SK-N-SH treated with all-trans-retinoic acid at 6 μM for 48 hours (cell line): ENCODE measurements around the gene NUP133.

ENCODE experiments used
- ATAC-seq: fragments of 200-7000 bp; cut with Tn5 transposase; 3 replicates; pipeline ENCODE4 v1.9.1; 2020; ENCODE audit warnings: mild to moderate bottlenecking, moderate library complexity
- ARNTL ChIP-seq: fragments of 450-650 bp; formaldehyde crosslinking; IDR thresholded peaks from 2 replicates; pipeline ENCODE4 v1.5.0; 2020; ENCODE audit warnings: low read depth, mild to moderate bottlenecking, moderate library complexity, borderline replicate concordance
- BACH2 ChIP-seq: fragments of 250-450 bp; sonication (Bioruptor Pico); IDR thresholded peaks from 2 replicates; pipeline ENCODE4 v1.9.0; 2021; ENCODE audit warnings: mild to moderate bottlenecking, borderline replicate concordance
- CSDC2 ChIP-seq: fragments of 250-450 bp; sonication (Bioruptor Pico); IDR thresholded peaks from 2 replicates; pipeline ENCODE4 v1.5.0; 2020; ENCODE audit warnings: mild to moderate bottlenecking, moderate library complexity
- CSRNP3 ChIP-seq: fragments of 250-450 bp; sonication (Bioruptor Pico); IDR thresholded peaks from 2 replicates; pipeline ENCODE4 v1.5.1; 2021; ENCODE audit warnings: mild to moderate bottlenecking, moderate library complexity
- ESRRG ChIP-seq: fragments of 250-450 bp; sonication (Bioruptor Pico); IDR thresholded peaks from 2 replicates; pipeline ENCODE4 v1.6.1; 2021; ENCODE audit warnings: mild to moderate bottlenecking
- GLIS3 ChIP-seq: fragments of 250-450 bp; sonication (Bioruptor Pico); IDR thresholded peaks from 2 replicates; pipeline ENCODE4 v1.5.0; 2020; ENCODE audit warnings: mild to moderate bottlenecking, moderate library complexity
- ISL1 ChIP-seq: fragments of 250-450 bp; sonication (Bioruptor Pico); IDR thresholded peaks from 2 replicates; pipeline ENCODE4 v2.1.2; 2022; ENCODE audit warnings: mild to moderate bottlenecking, moderate library complexity
- OSR1 ChIP-seq: fragments of 250-450 bp; sonication (Bioruptor Pico); IDR thresholded peaks from 2 replicates; pipeline ENCODE4 v1.8.0; 2022; ENCODE audit warnings: moderate library complexity, mild to moderate bottlenecking, inconsistent platforms
- PPARA ChIP-seq: fragments of 250-450 bp; sonication (Bioruptor Pico); IDR thresholded peaks from 2 replicates; pipeline ENCODE4 v1.5.0; 2020; ENCODE audit warnings: mild to moderate bottlenecking, borderline replicate concordance
- RARB ChIP-seq: fragments of 250-450 bp; sonication (Bioruptor Pico); IDR thresholded peaks from 2 replicates; pipeline ENCODE4 v1.8.0; 2021; ENCODE audit warnings: mild to moderate bottlenecking, moderate library complexity
- SNAI2 ChIP-seq: fragments of 250-450 bp; sonication (Bioruptor Pico); IDR thresholded peaks from 2 replicates; pipeline ENCODE4 v1.5.0; 2020; ENCODE audit warnings: mild to moderate bottlenecking, moderate library complexity
- TCF4 ChIP-seq: fragments of 250-450 bp; sonication (Bioruptor Pico); IDR thresholded peaks from 2 replicates; pipeline ENCODE4 v1.8.0; 2021; ENCODE audit warnings: mild to moderate bottlenecking, moderate library complexity, borderline replicate concordance
- TOX ChIP-seq: fragments of 250-450 bp; sonication (Bioruptor Pico); IDR thresholded peaks from 2 replicates; pipeline ENCODE4 v1.8.0; 2021; ENCODE audit warnings: mild to moderate bottlenecking, moderate library complexity, borderline replicate concordance
- ZC3H10 ChIP-seq: fragments of 250-450 bp; sonication (Bioruptor Pico); IDR thresholded peaks from 2 replicates; pipeline ENCODE4 v1.5.1; 2021; ENCODE audit warnings: mild to moderate bottlenecking, moderate library complexity
- ZFP3 ChIP-seq: fragments of 250-450 bp; sonication (Bioruptor Pico); IDR thresholded peaks from 2 replicates; pipeline ENCODE4 v1.5.0; 2020; ENCODE audit warnings: mild to moderate bottlenecking, moderate library complexity
- ZFP30 ChIP-seq: fragments of 450-650 bp; formaldehyde crosslinking; IDR thresholded peaks from 2 replicates; pipeline ENCODE4 v1.5.0; 2022; ENCODE audit warnings: mild to moderate bottlenecking, moderate library complexity
- ZNF565 ChIP-seq: fragments of 450-650 bp; formaldehyde crosslinking; conservative IDR thresholded peaks from 2 replicates; pipeline ENCODE4 v1.5.0; 2020; ENCODE audit warnings: low read depth, mild to moderate bottlenecking, moderate library complexity
- ZNF70 ChIP-seq: fragments of 450-650 bp; formaldehyde crosslinking; IDR thresholded peaks from 2 replicates; pipeline ENCODE4 v1.5.0; 2020; ENCODE audit warnings: mild to moderate bottlenecking, moderate library complexity
- ZNF8 ChIP-seq: fragments of 450-650 bp; formaldehyde crosslinking; IDR thresholded peaks from 2 replicates; pipeline ENCODE4 v1.5.0; 2020; ENCODE audit warnings: mild to moderate bottlenecking, moderate library complexity
- TF ChIP-seq, protein P1 (sequence below): fragments of 250-450 bp; sonication (Bioruptor Pico); IDR thresholded peaks from 2 replicates; pipeline ENCODE4 v1.5.1; 2020; ENCODE audit warnings: low read depth, mild to moderate bottlenecking, moderate library complexity
- TF ChIP-seq, protein P2 (sequence below): fragments of 250-450 bp; sonication (Bioruptor Pico); IDR thresholded peaks from 2 replicates; pipeline ENCODE4 v1.5.0; 2020; ENCODE audit warnings: mild to moderate bottlenecking, moderate library complexity
- TF ChIP-seq, protein P3 (sequence below): fragments of 250-450 bp; sonication (Bioruptor Pico); IDR thresholded peaks from 2 replicates; pipeline ENCODE4 v1.8.0; 2020; ENCODE audit warnings: mild to moderate bottlenecking, moderate library complexity, borderline replicate concordance

The NUP133 gene

DNA sequence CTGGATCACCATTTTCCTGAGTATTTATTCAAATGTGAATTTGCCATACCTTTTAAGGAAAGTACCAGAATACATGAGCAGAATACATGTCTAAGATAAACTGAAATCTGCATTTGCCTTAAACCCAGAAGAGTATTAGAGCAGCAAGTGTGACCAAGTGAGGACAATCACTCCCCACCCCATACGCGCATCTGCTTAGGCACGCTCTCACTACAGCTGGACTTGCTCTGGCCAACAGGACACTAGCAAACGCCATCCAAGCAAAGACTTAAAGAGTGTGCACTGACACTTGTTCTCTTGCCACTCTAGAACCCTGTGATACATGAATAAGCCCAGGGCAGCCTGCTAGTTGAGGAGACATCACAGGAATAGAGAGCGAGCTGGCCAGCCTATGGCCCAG, 25.6 kb downstream of the NUP133 start:
- ATAC-seq = peak; percentile 10; the same call in 2 of the 3 replicates
- TF ChIP-seq GLIS3 (CRISPR knock-in tag) (no peak), ZNF565 (no peak), CSRNP3 (no peak), ZNF70 (no peak), ZC3H10 (no peak), SNAI2 (no peak), TCF4 (CRISPR knock-in tag) (no peak), CSDC2 (no peak), PPARA (no peak), TOX (CRISPR knock-in tag) (no peak), ISL1 (CRISPR knock-in tag) (no peak), BACH2 (CRISPR knock-in tag) (no peak), ZNF8 (CRISPR knock-in tag) (no peak), ZFP3 (CRISPR knock-in tag) (no peak), OSR1 (CRISPR knock-in tag) (no peak)
- TF ChIP-seq, all 23 proteins: peak for 0

DNA sequence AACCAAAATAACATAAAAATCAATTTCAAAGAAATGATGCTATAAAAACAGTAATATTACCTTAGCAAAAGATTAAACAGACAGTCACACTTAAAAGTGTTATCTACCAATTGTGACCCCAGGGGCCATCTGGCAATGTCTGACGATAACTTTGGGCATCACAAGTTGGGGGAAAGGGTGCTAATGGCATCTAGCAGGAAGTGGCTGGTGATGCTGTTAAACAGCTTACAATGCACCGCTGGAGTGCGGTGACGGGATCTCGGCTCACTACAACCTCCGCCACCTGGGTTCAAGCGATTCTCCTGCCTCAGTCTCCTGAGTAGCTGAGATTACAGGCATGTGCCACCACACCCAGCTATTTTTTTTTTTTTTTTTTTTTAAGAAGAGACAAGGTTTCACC, 27.6 kb downstream of the NUP133 start:
- no peak for TF ChIP-seq RARB (CRISPR knock-in tag)
- TF ChIP-seq BACH2 (CRISPR knock-in tag) = no peak
- no peak for TF ChIP-seq ZFP30
- TF ChIP-seq SNAI2 = no peak
- ATAC-seq = no peak

DNA sequence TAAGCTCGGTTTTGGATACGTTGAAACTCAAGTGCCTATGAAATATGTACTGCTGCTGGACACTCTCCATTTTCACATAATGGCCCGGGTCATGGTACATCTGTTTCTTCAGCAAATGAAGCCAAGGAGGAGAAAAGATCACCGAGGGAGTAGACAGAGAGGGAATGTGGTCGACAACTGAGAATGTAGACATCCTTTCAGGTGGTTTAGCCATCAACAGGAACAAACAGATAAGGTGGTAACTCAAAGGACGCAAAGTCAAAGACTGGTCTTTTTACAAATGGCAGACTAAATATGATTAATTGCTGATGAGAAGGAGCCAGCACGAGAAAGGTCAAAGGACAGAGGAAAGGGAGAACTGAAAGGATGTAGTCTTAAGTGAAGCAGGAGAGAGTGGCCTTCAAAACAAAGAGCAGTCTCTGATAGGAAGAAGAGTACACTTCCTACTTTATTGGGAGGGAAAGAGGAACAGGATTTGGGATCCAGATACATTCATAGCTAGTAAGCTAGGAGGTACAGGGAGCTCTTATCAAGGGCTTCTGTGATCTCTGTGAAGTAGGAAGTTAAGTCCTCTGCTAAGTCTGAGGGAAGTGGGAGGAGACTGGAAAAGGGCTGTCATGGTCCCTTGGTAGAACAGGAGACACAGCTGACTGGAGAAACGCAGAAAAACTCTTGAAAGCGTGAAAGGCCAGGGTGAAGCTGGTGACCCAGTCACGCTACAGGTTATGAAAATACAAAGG, 28.3 kb downstream of the NUP133 start:
- no peak for TF ChIP-seq OSR1 (CRISPR knock-in tag)
- TF ChIP-seq, protein P1, sequence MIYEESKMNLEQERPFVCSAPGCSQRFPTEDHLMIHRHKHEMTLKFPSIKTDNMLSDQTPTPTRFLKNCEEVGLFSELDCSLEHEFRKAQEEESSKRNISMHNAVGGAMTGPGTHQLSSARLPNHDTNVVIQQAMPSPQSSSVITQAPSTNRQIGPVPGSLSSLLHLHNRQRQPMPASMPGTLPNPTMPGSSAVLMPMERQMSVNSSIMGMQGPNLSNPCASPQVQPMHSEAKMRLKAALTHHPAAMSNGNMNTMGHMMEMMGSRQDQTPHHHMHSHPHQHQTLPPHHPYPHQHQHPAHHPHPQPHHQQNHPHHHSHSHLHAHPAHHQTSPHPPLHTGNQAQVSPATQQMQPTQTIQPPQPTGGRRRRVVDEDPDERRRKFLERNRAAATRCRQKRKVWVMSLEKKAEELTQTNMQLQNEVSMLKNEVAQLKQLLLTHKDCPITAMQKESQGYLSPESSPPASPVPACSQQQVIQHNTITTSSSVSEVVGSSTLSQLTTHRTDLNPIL (CRISPR knock-in tag) = no peak
- TF ChIP-seq TCF4 (CRISPR knock-in tag) = no peak
- TF ChIP-seq GLIS3 (CRISPR knock-in tag) = no peak
- TF ChIP-seq ZNF8 (CRISPR knock-in tag) = no peak
- no peak for TF ChIP-seq ZFP3 (CRISPR knock-in tag)
- TF ChIP-seq, protein P2, sequence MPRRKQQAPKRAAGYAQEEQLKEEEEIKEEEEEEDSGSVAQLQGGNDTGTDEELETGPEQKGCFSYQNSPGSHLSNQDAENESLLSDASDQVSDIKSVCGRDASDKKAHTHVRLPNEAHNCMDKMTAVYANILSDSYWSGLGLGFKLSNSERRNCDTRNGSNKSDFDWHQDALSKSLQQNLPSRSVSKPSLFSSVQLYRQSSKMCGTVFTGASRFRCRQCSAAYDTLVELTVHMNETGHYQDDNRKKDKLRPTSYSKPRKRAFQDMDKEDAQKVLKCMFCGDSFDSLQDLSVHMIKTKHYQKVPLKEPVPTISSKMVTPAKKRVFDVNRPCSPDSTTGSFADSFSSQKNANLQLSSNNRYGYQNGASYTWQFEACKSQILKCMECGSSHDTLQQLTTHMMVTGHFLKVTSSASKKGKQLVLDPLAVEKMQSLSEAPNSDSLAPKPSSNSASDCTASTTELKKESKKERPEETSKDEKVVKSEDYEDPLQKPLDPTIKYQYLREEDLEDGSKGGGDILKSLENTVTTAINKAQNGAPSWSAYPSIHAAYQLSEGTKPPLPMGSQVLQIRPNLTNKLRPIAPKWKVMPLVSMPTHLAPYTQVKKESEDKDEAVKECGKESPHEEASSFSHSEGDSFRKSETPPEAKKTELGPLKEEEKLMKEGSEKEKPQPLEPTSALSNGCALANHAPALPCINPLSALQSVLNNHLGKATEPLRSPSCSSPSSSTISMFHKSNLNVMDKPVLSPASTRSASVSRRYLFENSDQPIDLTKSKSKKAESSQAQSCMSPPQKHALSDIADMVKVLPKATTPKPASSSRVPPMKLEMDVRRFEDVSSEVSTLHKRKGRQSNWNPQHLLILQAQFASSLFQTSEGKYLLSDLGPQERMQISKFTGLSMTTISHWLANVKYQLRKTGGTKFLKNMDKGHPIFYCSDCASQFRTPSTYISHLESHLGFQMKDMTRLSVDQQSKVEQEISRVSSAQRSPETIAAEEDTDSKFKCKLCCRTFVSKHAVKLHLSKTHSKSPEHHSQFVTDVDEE (CRISPR knock-in tag) = no peak
- TF ChIP-seq, protein P3, sequence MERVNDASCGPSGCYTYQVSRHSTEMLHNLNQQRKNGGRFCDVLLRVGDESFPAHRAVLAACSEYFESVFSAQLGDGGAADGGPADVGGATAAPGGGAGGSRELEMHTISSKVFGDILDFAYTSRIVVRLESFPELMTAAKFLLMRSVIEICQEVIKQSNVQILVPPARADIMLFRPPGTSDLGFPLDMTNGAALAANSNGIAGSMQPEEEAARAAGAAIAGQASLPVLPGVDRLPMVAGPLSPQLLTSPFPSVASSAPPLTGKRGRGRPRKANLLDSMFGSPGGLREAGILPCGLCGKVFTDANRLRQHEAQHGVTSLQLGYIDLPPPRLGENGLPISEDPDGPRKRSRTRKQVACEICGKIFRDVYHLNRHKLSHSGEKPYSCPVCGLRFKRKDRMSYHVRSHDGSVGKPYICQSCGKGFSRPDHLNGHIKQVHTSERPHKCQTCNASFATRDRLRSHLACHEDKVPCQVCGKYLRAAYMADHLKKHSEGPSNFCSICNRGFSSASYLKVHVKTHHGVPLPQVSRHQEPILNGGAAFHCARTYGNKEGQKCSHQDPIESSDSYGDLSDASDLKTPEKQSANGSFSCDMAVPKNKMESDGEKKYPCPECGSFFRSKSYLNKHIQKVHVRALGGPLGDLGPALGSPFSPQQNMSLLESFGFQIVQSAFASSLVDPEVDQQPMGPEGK = no peak
- TF ChIP-seq ZNF565 = no peak
- no peak for TF ChIP-seq RARB (CRISPR knock-in tag)
- no peak for TF ChIP-seq ISL1 (CRISPR knock-in tag)
- no peak for TF ChIP-seq SNAI2
- no peak for TF ChIP-seq TOX (CRISPR knock-in tag)
- ATAC-seq = no peak

DNA sequence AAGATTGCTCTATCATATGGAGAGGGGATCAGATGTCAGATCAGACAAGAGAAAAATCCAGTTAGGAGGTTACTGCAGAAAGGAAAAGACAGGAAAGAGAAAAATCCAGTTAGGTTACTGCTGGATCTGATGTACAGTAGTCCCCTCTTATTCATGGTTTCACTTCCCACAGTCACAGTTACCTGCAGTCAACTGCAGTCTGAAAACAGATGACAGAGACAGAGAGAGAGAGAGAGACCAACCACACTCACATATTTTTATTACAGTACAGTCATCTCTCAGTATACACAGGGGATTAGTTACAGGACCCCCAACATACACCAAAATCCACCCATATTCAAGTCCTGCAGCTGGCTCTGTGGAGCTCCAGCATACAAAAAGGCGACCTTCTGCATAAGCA, 29.3 kb downstream of the NUP133 start:
- TF ChIP-seq ESRRG (CRISPR knock-in tag) (no peak), CSRNP3 (no peak), ZNF70 (no peak), ARNTL (CRISPR knock-in tag) (no peak), ZC3H10 (no peak), ZFP3 (CRISPR knock-in tag) (no peak), OSR1 (CRISPR knock-in tag) (no peak), ZNF8 (CRISPR knock-in tag) (no peak), TOX (CRISPR knock-in tag) (no peak), BACH2 (CRISPR knock-in tag) (no peak)
- TF ChIP-seq, protein P1 (CRISPR knock-in tag) = no peak
- TF ChIP-seq, protein P2 (CRISPR knock-in tag) = no peak
- no peak for ATAC-seq
